Hematopoietic multipotent progenitor cell treated with erythropoietin and hydrocortisone succinate and interleukin-3 and kit ligand, for 6 days (in vitro differentiated cells): Measurements from ENCODE around the gene ACSL5.

Experiments
- DNase-seq: peaks from one replicate; pipeline ENCODE4 v3.0.0-alpha.2; 2015

Gene ACSL5, protein sequence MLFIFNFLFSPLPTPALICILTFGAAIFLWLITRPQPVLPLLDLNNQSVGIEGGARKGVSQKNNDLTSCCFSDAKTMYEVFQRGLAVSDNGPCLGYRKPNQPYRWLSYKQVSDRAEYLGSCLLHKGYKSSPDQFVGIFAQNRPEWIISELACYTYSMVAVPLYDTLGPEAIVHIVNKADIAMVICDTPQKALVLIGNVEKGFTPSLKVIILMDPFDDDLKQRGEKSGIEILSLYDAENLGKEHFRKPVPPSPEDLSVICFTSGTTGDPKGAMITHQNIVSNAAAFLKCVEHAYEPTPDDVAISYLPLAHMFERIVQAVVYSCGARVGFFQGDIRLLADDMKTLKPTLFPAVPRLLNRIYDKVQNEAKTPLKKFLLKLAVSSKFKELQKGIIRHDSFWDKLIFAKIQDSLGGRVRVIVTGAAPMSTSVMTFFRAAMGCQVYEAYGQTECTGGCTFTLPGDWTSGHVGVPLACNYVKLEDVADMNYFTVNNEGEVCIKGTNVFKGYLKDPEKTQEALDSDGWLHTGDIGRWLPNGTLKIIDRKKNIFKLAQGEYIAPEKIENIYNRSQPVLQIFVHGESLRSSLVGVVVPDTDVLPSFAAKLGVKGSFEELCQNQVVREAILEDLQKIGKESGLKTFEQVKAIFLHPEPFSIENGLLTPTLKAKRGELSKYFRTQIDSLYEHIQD

GRCh38 chr10:112373912-112374338, at the start of gene ACSL5:
Gene ACSL5, plus strand, starts transcription at chr10:112374116. Its CDS starts 20,831 bp downstream, at chr10:112394947.
- no peak for DNase-seq

GRCh38 chr10:112327678-112328077, 46.2 kb upstream of the ACSL5 start:
- DNase-seq, result no peak

DNA sequence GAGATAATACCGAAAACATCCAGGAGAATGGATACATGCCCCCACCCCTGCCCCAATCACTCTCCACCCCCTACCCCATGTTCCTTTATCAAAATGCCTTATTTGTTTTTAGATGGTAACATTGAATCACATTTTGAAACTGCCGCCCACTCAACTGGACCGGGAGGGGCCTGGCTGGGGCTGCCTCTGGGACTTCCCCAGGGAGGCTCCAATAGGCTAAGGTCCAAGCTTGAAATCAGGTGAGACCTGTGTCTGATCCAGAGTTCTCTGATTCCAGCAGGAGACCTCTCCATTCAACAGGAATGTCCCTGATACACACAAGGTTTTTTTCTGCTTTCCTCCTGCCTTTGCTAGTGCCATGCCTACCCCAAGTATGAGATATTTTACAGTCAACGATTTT, 43.8 kb upstream of the ACSL5 start:
- DNase-seq, result no peak

GRCh38 chr10:112330607-112331160, 43.2 kb upstream of the ACSL5 start:
- DNase-seq, result no peak

GRCh38 chr10:112332022-112332421, 41.9 kb upstream of the ACSL5 start:
- DNase-seq, result no peak

GRCh38 chr10:112332509-112333228, 41.2 kb upstream of the ACSL5 start:
- DNase-seq, result no peak

- DNase-seq, result no peak
Measured at GRCh38 chr10:112333452-112333851, 40.5 kb upstream of the ACSL5 start.

GRCh38 chr10:112335111-112335867, 38.6 kb upstream of the ACSL5 start:
- DNase-seq, result peak; percentile 58

DNA sequence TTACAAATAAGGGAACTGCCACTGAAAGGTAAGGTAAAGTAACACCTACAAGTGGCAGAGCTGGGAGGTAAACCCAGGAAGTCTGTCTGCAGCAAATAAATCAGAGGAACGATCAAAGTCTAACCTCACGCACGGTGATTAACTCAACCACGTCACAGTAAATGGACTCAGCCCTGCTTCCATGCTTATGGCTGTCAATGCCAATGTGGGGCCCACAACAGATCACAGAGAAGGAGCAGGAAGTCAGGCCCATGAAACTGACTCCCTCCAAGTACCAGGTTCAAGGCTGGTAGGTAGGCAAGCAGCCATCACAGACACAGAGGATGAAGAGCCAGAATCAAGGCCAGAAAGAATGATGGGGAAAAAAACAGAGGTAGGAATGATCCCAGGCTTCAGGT, 38.0 kb upstream of the ACSL5 start:
- peak; percentile 14 for DNase-seq

GRCh38 chr10:112336556-112337201, 37.2 kb upstream of the ACSL5 start:
- DNase-seq, result no peak

DNA sequence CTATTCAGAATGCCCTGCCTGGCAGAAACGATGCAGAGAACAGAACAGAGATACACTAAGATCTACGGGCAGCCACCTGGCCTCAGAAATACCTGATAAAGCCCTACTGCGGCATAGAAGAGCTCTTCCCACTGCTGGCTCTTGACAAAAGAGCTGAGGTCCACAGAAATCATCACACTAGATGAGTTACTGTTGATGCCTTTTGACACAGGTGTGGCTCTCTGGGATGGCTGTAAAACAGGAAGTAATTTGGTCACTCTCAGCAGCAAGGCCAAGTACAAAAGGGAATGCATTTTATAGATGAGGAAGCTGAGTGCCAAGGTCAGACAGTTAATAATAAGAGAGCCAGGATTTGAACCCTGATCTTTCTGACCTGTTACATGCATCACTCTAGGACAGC, 35.0 kb upstream of the ACSL5 start:
- no peak for DNase-seq

DNA sequence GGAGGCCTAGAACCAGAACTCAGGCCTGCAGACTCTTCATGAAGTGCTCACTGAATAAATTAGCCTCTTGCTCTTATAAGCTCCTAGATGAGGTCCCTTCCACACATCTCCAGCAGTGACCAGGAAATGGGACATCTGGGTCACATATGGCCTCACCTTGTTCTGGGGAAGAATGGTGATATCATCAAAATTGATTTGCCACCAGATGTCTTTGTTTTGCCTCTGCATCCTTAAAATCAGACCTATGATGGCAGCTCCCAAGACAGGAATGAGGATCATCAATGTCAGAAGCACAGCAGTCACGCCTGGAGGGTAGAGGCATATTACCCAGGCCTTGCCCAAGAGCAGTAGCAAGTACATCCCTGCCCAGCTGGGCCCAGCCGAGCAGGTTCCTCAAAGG, 33.3 kb upstream of the ACSL5 start:
- no peak for DNase-seq

DNA sequence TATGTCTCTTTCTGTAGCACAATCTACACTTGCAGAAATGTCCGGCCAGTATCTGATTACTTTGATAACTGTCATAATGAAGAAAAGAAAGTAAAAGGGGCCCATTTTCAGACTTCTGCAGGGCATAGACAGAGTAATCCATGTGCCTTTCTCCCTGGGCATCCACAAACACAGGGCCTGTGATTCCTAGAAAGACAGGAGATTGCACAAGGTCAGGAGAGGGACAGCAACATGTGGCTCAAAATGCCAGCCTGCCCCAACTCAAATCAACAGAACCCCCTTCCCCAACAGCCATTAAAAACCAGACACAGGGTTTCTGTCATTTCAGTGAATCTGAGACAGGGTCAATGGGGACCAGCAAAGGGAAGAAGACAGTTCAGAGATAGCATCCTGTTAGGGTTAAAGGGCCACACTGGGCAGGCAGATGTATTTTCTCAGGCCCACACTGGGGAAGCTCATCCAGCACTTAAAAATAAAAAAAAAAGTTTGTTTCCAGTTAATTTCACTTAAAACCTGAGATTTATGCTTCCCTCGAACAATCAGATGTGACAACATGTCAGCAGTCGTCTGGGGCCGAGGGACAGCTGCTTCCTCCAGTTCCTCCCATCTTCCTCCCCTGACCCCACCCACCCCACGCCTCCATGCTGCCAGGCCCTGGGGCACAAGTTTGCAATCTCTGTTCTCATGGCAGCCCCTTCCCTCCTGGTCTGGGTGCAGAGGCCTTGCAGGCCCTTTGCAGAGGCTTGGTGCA, 30.7 kb upstream of the ACSL5 start:
- DNase-seq, result peak; percentile 31

DNA sequence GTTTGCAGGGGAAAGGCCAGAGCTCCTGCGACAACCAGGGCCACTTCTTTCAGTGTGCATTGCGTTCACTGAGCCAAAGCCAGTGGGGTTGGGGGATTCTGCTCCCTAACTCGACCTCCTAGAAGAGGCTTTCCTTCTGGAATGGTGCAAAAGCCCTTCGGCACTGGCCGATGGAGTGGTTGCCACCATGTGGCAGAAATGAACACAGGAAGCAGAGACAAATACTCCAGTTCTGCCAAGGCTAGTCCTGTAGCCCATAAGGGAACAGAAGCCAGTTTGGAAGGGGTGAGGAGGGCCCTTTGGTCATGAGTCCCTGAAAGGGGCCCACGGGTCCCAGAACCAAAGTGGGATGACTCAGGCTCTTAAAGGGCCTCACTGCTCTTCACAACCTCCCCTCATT, 29.7 kb upstream of the ACSL5 start:
- no peak for DNase-seq

GRCh38 chr10:112345202-112345601, 28.7 kb upstream of the ACSL5 start:
- no peak for DNase-seq

DNA sequence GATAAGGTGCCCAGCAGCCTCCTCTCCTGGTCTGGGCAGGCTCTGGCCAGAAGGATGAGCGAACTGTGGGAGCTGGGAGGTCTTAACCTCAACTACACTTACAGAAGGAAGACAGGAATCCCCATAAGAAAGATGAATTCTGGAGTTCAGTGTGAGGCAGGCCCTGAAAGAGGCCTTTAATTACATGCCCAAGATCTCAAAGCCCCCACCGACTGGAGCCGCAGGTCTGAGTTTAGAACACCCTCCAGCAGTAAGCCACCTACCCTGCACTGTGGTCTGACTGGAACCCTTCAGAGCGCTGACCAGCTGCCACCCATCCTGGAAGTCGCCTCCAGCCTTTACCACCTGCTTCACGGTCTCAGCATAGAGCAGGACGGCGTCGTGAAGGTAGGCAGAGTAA, 28.2 kb upstream of the ACSL5 start:
- DNase-seq, result no peak

DNA sequence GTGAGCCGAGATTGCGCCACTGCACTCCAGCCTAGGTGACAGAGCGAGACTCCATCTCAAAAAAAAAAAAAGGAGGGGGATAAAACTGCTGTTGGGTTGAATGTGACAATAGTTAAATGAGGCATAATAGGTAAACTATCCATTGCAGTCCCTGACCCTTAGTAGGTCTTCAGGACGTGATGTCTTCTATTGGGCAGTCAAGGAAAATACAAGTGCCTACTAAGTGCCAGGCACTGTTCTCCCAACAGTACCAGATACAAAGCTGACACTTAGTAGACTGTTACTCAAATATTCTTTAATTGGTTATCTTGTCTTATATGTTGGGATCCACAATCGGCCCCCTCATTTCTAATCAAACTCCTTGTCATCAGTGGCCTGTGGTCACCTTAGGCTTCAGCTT, 27.1 kb upstream of the ACSL5 start:
- no peak for DNase-seq

DNA sequence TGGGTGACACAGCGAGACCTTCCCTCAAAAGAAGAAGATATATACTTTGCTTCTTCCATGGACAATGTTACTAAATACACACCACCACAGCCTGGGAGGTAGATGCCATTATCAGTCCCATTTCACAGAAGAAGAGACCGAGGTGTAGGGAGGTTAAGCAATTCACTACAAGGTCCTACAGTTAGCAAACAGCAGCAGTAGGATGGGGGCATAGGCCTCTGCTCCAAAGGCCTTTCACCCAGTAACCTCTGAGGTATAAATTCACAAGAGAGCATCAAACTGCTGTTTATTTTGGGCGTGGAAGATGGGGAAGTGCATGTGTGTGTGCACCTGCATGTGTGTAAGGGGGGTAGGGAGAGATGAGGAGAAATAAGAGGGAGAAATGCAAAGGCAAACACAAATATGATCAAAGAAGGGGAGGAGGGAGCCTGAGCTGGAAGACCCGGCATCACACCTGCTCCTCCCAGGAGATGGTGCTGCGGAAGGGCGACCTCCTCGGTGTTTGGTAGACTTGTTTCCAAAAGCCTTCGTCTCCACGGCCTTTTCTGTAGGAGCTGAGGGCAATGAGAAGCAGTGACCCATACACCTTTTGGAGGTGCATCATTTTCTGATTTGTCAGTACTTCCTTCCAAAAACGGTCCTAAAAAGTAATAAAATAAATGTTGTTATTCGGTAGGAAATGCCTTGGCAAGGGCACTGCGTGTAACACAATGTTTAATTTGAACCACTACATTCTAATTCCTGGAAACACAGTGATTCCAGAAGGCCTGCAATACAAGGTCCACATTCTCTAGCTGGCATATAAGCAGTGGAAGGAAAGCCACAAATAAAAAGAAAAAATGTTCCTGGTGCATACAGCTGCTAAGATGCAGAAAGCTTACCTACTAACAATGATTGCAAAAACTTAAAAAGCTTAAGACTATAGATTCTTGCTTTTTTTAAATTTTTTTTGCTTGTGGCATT, 25.9 kb upstream of the ACSL5 start:
- no peak for DNase-seq

- no peak for DNase-seq
Measured at GRCh38 chr10:112348759-112349158, 25.2 kb upstream of the ACSL5 start.

DNA sequence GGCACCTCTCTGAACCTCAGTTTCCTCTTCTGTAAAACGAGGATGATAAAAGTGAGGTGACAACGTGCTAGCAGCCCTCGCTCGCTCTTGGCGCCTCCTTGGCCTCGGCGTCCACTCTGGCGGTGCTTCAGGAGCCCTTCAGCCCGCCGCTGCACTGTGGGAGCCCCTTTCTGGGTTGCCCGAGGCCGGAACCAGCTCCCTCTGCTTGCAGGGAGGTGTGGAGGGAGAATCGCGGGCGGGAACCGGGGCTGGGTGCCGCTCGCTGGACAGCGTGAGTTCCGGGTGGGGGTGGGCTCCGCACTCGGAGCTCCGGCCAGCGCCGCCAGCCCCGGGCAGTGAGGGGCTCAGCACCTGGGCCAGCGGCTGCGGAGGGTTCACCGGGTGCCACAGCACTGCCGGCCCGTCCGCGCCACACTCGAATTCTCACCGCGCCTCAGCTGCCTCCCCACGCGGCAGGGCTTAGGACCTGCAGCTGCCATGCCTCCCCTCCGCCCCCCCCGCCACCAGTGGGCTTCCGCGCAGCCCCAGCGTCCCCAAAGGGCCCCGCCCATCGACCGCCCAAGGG, 24.3 kb upstream of the ACSL5 start:
- DNase-seq, result no peak
